Prostate gland (tissue), 2 donors: ENCODE results near the gene HNRNPM. TPM values are rescaled to one million over a fixed set of nuclear protein-coding genes. Genes with fewer than 3 reads are reported as not detected.
A peak's percentile ranks its signal among the peaks of the same experiment; 100 is the strongest.

Experiments
- DNase-seq: peaks from one replicate; pipeline ENCODE4 v3.0.0-alpha.2; 2019; ENCODE audit warnings: low spot score
- H3K27ac ChIP-seq, 2 donors: fragments of 200-600 bp; sonication (generic); 2 replicates each; pipeline ENCODE4 v1.5.1; 2017 to 2019
- H3K27me3 ChIP-seq: fragments of 200-600 bp; sonication (generic); replicated peaks from 2 replicates; pipeline ENCODE4 v1.5.1; 2019; ENCODE audit not compliant: insufficient read depth
- H3K36me3 ChIP-seq, 2 donors: fragments of 200-600 bp; sonication (generic); 1 replicate in 1 of 2; 2 replicates in 1 of 2; pipeline versions ENCODE4 v1.5.1 to v1.8.1; 2017 to 2019
- H3K4me1 ChIP-seq: fragments of 200-600 bp; sonication (generic); replicated peaks from 2 replicates; pipeline ENCODE4 v1.5.1; 2019
- H3K4me3 ChIP-seq, 2 donors: fragments of 200-600 bp; sonication (generic); 2 replicates each; pipeline ENCODE4 v1.5.1; 2017 to 2019
- H3K9me3 ChIP-seq: fragments of 200-600 bp; sonication (generic); 2 replicates; pipeline ENCODE4 v1.5.1; 2017
- POLR2A ChIP-seq: fragments of 450-650 bp; IDR thresholded peaks from one replicate; pipeline ENCODE4 v1.6.1; 2016; ENCODE audit warnings: antibody characterized with exemption, mild to moderate bottlenecking
- POLR2AphosphoS5 ChIP-seq: sonication (generic); formaldehyde crosslinking; IDR thresholded peaks from one replicate; pipeline ENCODE4 v1.6.1; 2017; ENCODE audit warnings: antibody characterized with exemption
- WGBS: methylation state at CpG from one replicate; pipeline ENCODE4 v1.1.5; 2018; 5-methylcytosine and 5-hydroxymethylcytosine counted together
- intact Hi-C: fragments of 100-400 bp; cut with DNase I; formaldehyde crosslinking; loops from one replicate; pipeline ENCODE4 v1.14.2; 2022
- total RNA-seq, 2 donors: library from RNA; depleted of rRNA; stranded (reverse); fragments of >200 nt; gene quantifications; one replicate each; pipeline ENCODE4 v1.1.0, GENCODE V29; 2016
- TF ChIP-seq, protein P1 (sequence below), 4 experiments: fragments of 200-600 bp in 2 of 4; fragments of 450-650 bp in 2 of 4; sonication (generic) in 2 of 4; IDR thresholded peaks; 1 replicate in 3 of 4; 2 replicates in 1 of 4; pipeline ENCODE4 v1.5.1; 2016 to 2019; ENCODE audit warnings: antibody characterized with exemption in 4 of 4, mild to moderate bottlenecking in 2 of 4, moderate library complexity in 2 of 4

Gene HNRNPM
- total RNA-seq, 2 donors from 2014 or later = 111 to 147 TPM

- no peaks in the 10 kb centered on the region for H3K4me1 ChIP-seq
- WGBS = 95% methylated on average over 6 of the region's 6 CpGs
- no peak for DNase-seq
- TF ChIP-seq, protein P1, sequence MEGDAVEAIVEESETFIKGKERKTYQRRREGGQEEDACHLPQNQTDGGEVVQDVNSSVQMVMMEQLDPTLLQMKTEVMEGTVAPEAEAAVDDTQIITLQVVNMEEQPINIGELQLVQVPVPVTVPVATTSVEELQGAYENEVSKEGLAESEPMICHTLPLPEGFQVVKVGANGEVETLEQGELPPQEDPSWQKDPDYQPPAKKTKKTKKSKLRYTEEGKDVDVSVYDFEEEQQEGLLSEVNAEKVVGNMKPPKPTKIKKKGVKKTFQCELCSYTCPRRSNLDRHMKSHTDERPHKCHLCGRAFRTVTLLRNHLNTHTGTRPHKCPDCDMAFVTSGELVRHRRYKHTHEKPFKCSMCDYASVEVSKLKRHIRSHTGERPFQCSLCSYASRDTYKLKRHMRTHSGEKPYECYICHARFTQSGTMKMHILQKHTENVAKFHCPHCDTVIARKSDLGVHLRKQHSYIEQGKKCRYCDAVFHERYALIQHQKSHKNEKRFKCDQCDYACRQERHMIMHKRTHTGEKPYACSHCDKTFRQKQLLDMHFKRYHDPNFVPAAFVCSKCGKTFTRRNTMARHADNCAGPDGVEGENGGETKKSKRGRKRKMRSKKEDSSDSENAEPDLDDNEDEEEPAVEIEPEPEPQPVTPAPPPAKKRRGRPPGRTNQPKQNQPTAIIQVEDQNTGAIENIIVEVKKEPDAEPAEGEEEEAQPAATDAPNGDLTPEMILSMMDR (IDR thresholded peaks at IDR 0.05) = no peak
- TF ChIP-seq POLR2A = no peak
- TF ChIP-seq POLR2AphosphoS5 = no peak
- no peak overlapping the region for H3K27ac ChIP-seq
- no peaks in the 10 kb centered on the region for H3K36me3 ChIP-seq
- intact Hi-C loops = no loop called here
- no peaks in the 10 kb centered on the region for H3K27me3 ChIP-seq
- no peak overlapping the region for H3K4me3 ChIP-seq
- no peaks in the 10 kb centered on the region for H3K9me3 ChIP-seq
Observed at GRCh38 chr19:8519388-8519787, 74.6 kb downstream of the HNRNPM start.

DNA sequence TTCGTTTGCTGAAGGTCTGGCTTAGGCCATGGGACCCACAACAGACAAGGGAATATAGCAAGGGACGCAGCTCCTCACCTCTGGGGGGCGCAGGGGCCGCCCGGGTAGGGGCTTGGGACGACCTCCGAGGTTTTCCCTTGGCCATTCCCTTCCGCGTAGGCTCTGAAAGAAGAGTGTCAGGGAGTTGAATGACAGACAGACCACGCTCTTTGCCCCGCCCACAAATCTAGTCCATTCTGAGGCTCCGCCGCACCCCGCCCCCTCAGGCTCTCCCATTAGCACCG, 80.6 kb downstream of the HNRNPM start:
- H3K27me3 ChIP-seq = no peaks in the 10 kb centered on the region
- H3K27ac ChIP-seq = peak overlapping the region; percentile 93 to 94
- peak overlapping the region; percentile 26 to 73 for H3K4me3 ChIP-seq
- no peak for TF ChIP-seq POLR2AphosphoS5
- peak; percentile 74 for TF ChIP-seq POLR2A
- TF ChIP-seq, protein P1 (IDR thresholded peaks at IDR 0.05) = peak in 1 of 4 experiments; percentile 27
- intact Hi-C loops = no loop called here
- no peaks in the 10 kb centered on the region for H3K4me1 ChIP-seq
- no peaks in the 10 kb centered on the region for H3K9me3 ChIP-seq
- H3K36me3 ChIP-seq = no peaks in the 10 kb centered on the region
- WGBS = 11% methylated on average over 15 of the region's 15 CpGs
- no peak for DNase-seq

DNA sequence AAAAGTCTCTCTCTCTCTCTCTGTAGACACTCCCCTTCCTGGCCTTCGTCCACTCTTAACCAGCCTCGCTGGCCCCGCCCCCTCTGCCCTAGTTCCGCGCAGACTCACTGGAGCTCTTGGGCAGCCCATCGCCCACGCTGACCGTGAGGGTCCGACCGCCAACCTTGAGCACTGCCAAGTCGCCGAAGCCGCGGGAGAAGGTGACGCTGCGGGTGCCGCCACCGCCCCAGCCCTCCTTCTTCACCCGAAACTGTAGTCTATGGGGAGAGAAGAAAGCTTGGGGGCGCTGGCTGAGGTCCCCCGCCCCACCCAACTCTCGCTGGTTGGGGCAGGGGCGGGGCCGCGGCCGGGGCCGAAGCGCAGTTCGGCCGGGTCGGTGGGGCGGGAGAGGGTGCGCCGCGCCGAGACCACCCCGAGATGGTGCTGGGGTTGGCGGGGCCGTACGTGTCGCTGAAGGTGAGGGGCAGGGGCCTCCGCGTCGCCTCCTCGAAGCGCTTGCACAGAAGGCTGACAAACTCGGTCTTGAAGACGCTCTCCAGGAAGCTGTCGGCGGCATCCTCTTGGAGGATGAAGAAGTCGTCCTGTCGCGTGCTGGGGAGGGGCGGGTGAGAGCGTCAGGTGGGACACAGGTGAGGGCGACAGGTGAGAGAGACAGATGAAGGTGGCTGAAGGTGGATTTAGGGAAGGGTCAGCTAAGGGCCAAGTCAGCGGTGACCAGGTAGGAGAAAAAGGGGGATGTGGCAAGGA, 81.7 kb downstream of the HNRNPM start:
- Histone ChIP-seq H3K27me3 (no peaks in the 10 kb centered on the region), H3K4me3 (peak overlapping the region; percentile 73 to 79), H3K36me3 (no peaks in the 10 kb centered on the region), H3K4me1 (no peaks in the 10 kb centered on the region), H3K27ac (peak overlapping the region; percentile 90 to 94), H3K9me3 (no peaks in the 10 kb centered on the region)
- peak; percentile 91 for DNase-seq
- intact Hi-C loops = no loop called here
- peak; percentile 74 for TF ChIP-seq POLR2A
- peak; percentile 75 for TF ChIP-seq POLR2AphosphoS5
- TF ChIP-seq, protein P1 (IDR thresholded peaks at IDR 0.05) = no peak
- 7% methylated on average over 56 of the region's 57 CpGs for WGBS

GRCh38 chr19:8528500-8528899, 83.7 kb downstream of the HNRNPM start:
- H3K27me3 ChIP-seq = no peaks in the 10 kb centered on the region
- H3K27ac ChIP-seq = no peak overlapping the region
- DNase-seq = no peak
- WGBS = 74% methylated on average over 4 of the region's 4 CpGs
- TF ChIP-seq POLR2A = no peak
- TF ChIP-seq, protein P1 (IDR thresholded peaks at IDR 0.05) = no peak
- no peak for TF ChIP-seq POLR2AphosphoS5
- H3K36me3 ChIP-seq = no peaks in the 10 kb centered on the region
- no peaks in the 10 kb centered on the region for H3K9me3 ChIP-seq
- no peaks in the 10 kb centered on the region for H3K4me1 ChIP-seq
- intact Hi-C loops = no loop called here
- H3K4me3 ChIP-seq = no peak overlapping the region

- DNase-seq = no peak
- intact Hi-C loops = no loop called here
- 94% methylated on average over 4 of the region's 4 CpGs for WGBS
Observed at GRCh38 chr19:8529369-8530006, 84.7 kb downstream of the HNRNPM start.

More at GRCh38 chr19:8529369-8530006, 84.7 kb downstream of the HNRNPM start:
- no peaks in the 10 kb centered on the region for H3K27me3 ChIP-seq
- no peaks in the 10 kb centered on the region for H3K36me3 ChIP-seq
- no peak overlapping the region for H3K4me3 ChIP-seq
- H3K9me3 ChIP-seq = no peaks in the 10 kb centered on the region
- no peak overlapping the region for H3K27ac ChIP-seq
- TF ChIP-seq POLR2AphosphoS5 (no peak), POLR2A (no peak)
- TF ChIP-seq, protein P1 (IDR thresholded peaks at IDR 0.05) = no peak
- no peaks in the 10 kb centered on the region for H3K4me1 ChIP-seq
